GM23248 (cell line): ENCODE results near the gene GREB1. TPM values are rescaled to one million over a fixed set of nuclear protein-coding genes. Genes with fewer than 3 reads are reported as not detected.
"Not testable (repeated sequence)": the region's sequence is repeated elsewhere in the genome, so short reads cannot be mapped to it uniquely, and the experiment has no call there.

Experiments
- DNase-seq: peaks from one replicate; pipeline ENCODE4 v3.0.0-alpha.2; 2015
- H2AFZ ChIP-seq: fragments of 200-600 bp; sonication (generic); 2 replicates; pipeline ENCODE4 v1.6.1; 2016; ENCODE audit warnings: antibody characterized with exemption
- H3F3A ChIP-seq: fragments of 200-600 bp; sonication (generic); 2 replicates; pipeline ENCODE4 v1.6.1; 2016; ENCODE audit warnings: mild to moderate bottlenecking, antibody characterized with exemption, mixed run types; ENCODE audit not compliant: insufficient read depth
- H3K27ac ChIP-seq: fragments of 200-600 bp; sonication (generic); 2 replicates; pipeline ENCODE4 v1.5.1; 2016; ENCODE audit warnings: mild to moderate bottlenecking
- H3K27me3 ChIP-seq: fragments of 200-600 bp; sonication (generic); replicated peaks from 2 replicates; pipeline ENCODE4 v1.6.1; 2016; ENCODE audit warnings: mild to moderate bottlenecking; ENCODE audit not compliant: insufficient read depth
- H3K36me3 ChIP-seq: fragments of 200-600 bp; sonication (generic); 2 replicates; pipeline ENCODE4 v1.6.1; 2016; ENCODE audit warnings: low read depth, mild to moderate bottlenecking
- H3K4me1 ChIP-seq: fragments of 200-600 bp; sonication (generic); 2 replicates; pipeline ENCODE4 v1.6.1; 2016; ENCODE audit warnings: mild to moderate bottlenecking; ENCODE audit not compliant: insufficient read depth
- H3K4me2 ChIP-seq: fragments of 200-600 bp; sonication (generic); one replicate; pipeline ENCODE4 v1.6.1; 2016; ENCODE audit warnings: mild to moderate bottlenecking; ENCODE audit not compliant: unreplicated experiment
- H3K4me3 ChIP-seq: fragments of 200-600 bp; sonication (generic); 2 replicates; pipeline ENCODE4 v1.5.1; 2016; ENCODE audit warnings: mild to moderate bottlenecking
- H3K79me2 ChIP-seq: fragments of 200-600 bp; sonication (generic); 2 replicates; pipeline ENCODE4 v1.6.1; 2016; ENCODE audit warnings: mild to moderate bottlenecking; ENCODE audit not compliant: insufficient read depth
- H3K9ac ChIP-seq: fragments of 200-600 bp; sonication (generic); 2 replicates; pipeline ENCODE4 v1.6.1; 2016; ENCODE audit warnings: mild to moderate bottlenecking
- H3K9me2 ChIP-seq: fragments of 200-600 bp; sonication (generic); 2 replicates; pipeline ENCODE4 v1.6.1; 2016; ENCODE audit warnings: mixed run types, mild to moderate bottlenecking, moderate library complexity; ENCODE audit not compliant: insufficient read depth
- H3K9me3 ChIP-seq: fragments of 200-600 bp; sonication (generic); one replicate; pipeline ENCODE4 v1.6.1; 2017; ENCODE audit warnings: low read depth
- H4K20me1 ChIP-seq: fragments of 200-600 bp; sonication (generic); 2 replicates; pipeline ENCODE4 v1.6.0; 2016; ENCODE audit not compliant: insufficient read depth
- EZH2 ChIP-seq: fragments of 200-600 bp; sonication (generic); IDR thresholded peaks from 2 replicates; pipeline ENCODE4 v1.6.1; 2018; ENCODE audit warnings: antibody characterized with exemption, mild to moderate bottlenecking; ENCODE audit not compliant: insufficient read depth, poor library complexity, severe bottlenecking
- EZH2phosphoT487 ChIP-seq: fragments of 200-600 bp; sonication (generic); IDR thresholded peaks from 2 replicates; pipeline ENCODE4 v1.6.1; 2018; ENCODE audit warnings: antibody characterized with exemption, moderate library complexity, mild to moderate bottlenecking, low read depth; ENCODE audit not compliant: insufficient read depth
- WGBS, 2 experiments: methylation state at CpG; one replicate each; pipeline ENCODE4 v1.1.6; 2015 to 2017; ENCODE audit warnings: low lambda C conversion rate in 2 of 2, low coverage in 1 of 2; ENCODE audit errors: missing lambda C conversion rate in 2 of 2; 5-methylcytosine and 5-hydroxymethylcytosine counted together
- in situ Hi-C: fragments of 300-500 bp; cut with MboI; formaldehyde crosslinking; loops from 2 replicates; pipeline ENCODE4 v1.15.0; 2020
- polyA plus RNA-seq: library from polyadenylated mRNA; unstranded; fragments of >200 nt; fragmentation: Nextera tagmentation; extraction: Ambion mirVana; gene quantifications from 2 replicates; pipeline ENCODE4 v1.2.1, GENCODE V29; 2016
- total RNA-seq: library from RNA; depleted of rRNA; stranded (reverse); fragments of >200 nt; shearing (Covaris generic); gene quantifications from 2 replicates; pipeline ENCODE4 v1.2.3, GENCODE V29; 2014

GREB1 gene
- total and polyA plus RNA-seq, 2 experiments from 2014 or later, result not detected

DNA sequence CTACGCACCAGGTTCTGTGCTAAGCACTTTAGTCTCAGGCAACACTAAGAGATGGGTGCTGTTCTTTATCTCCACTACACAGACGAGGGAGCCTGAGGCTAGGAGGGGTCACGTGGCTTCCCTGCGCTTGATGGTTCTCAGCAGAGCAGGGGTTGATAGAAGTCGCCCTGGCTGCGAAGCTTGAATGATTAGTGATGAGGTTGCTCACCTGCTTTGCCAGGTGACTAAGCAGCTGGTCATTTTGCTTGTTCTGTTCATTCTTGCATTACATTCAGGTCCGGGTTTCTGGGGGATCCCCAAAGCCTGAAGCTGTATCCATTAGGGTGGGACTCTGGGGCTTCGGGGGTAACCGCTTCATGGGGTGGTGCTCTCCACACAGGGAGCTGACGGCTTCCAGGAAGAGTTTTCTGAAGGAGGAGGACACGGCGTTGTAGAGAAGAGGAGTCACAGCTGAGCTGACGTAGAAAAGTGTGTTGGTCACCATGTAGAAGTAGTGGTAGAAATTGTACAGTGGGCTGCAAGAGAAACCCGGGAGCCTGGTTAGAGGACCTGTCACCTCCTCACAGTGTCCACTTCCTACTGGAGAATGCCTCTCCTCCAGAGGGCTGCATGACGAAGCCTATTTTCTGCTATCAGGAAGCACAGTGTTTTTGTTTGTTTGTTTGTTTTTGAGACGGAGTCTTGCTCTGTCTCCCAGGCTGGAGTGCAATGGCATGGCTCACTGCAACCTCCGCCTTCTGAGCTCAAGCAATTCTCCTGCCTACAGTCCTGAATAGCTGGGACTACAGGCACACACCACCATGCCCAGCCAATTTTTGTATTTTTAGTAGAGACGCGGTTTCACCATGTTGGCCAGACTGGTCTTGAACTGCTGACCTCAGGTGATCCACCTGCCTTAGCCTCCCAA, 124.6 kb downstream of the GREB1 start:
- Histone ChIP-seq H3K9me3 (no peaks in the 10 kb centered on the region), H3K9ac (no peak overlapping the region), H3K4me2 (no peak overlapping the region), H3K36me3 (no peaks in the 10 kb centered on the region), H3K79me2 (no peaks in the 10 kb centered on the region), H4K20me1 (no peaks in the 10 kb centered on the region), H3F3A (no peaks in the 10 kb centered on the region), H3K4me3 (no peak overlapping the region), H3K27me3 (peaks cover 26% of the 10 kb centered on the region), H3K4me1 (no peaks in the 10 kb centered on the region), H3K9me2 (no peaks in the 10 kb centered on the region), H2AFZ (no peak overlapping the region), H3K27ac (no peak overlapping the region)
- 58 to 66% methylated on average over 19 of the region's 19 CpGs for WGBS, 2 experiments
- no peak for TF ChIP-seq EZH2phosphoT487
- TF ChIP-seq EZH2, result no peak
- in situ Hi-C loops, result no loop called here
- DNase-seq, result no peak

DNA sequence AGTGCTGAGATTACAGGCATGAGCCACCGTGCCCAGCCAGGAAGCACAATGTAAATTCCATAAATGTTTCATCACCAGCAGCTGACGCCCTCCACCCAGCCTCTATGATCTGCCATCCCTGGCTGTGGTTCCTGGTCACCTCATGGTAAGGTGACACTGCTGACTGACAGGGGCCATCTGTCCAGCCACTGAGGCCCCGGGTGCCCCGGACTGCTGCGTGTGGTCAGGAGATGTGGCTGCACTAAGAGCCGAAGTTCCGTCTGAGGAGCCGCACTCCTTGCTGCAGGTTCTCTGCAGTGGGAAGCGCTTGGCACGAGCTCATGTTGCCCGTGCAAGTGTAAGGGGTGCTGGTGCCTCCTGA, 125.2 kb downstream of the GREB1 start:
- TF ChIP-seq EZH2phosphoT487 (no peak), EZH2 (no peak)
- DNase-seq, result no peak
- in situ Hi-C loops, result no loop called here
- no peaks in the 10 kb centered on the region for H3K9me2 ChIP-seq
- WGBS, 2 experiments, result 56 to 63% methylated on average over 11 of the region's 11 CpGs
- no peaks in the 10 kb centered on the region for H3K4me1 ChIP-seq
- H3K27me3 ChIP-seq, result peaks cover 31% of the 10 kb centered on the region
- no peak overlapping the region for H3K9ac ChIP-seq
- no peaks in the 10 kb centered on the region for H4K20me1 ChIP-seq
- no peaks in the 10 kb centered on the region for H3K79me2 ChIP-seq
- no peak overlapping the region for H2AFZ ChIP-seq
- no peaks in the 10 kb centered on the region for H3F3A ChIP-seq
- no peaks in the 10 kb centered on the region for H3K36me3 ChIP-seq
- H3K27ac ChIP-seq, result no peak overlapping the region
- H3K4me2 ChIP-seq, result no peak overlapping the region
- H3K4me3 ChIP-seq, result no peak overlapping the region
- no peaks in the 10 kb centered on the region for H3K9me3 ChIP-seq

GRCh38 chr2:11659851-11660250, 126.0 kb downstream of the GREB1 start:
- peaks cover 38% of the 10 kb centered on the region for H3K27me3 ChIP-seq
- no peaks in the 10 kb centered on the region for H3K4me1 ChIP-seq
- WGBS, 2 experiments, result 77 to 80% methylated on average over 10 of the region's 10 CpGs
- no peaks in the 10 kb centered on the region for H3K36me3 ChIP-seq
- H3K27ac ChIP-seq, result no peak overlapping the region
- no peaks in the 10 kb centered on the region for H3K9me2 ChIP-seq
- H4K20me1 ChIP-seq, result no peaks in the 10 kb centered on the region
- no peaks in the 10 kb centered on the region for H3F3A ChIP-seq
- no peaks in the 10 kb centered on the region for H3K9me3 ChIP-seq
- TF ChIP-seq EZH2 (no peak), EZH2phosphoT487 (no peak)
- no peak for DNase-seq
- no peak overlapping the region for H3K4me3 ChIP-seq
- no peak overlapping the region for H2AFZ ChIP-seq
- H3K4me2 ChIP-seq, result no peak overlapping the region
- H3K79me2 ChIP-seq, result no peaks in the 10 kb centered on the region
- in situ Hi-C loops, result no loop called here
- no peak overlapping the region for H3K9ac ChIP-seq

GRCh38 chr2:11660396-11660795, 126.6 kb downstream of the GREB1 start:
- H3K79me2 ChIP-seq, H3K27ac ChIP-seq, H3K4me1 ChIP-seq, H3K9me3 ChIP-seq, H2AFZ ChIP-seq, H3K9ac ChIP-seq, H4K20me1 ChIP-seq, H3K4me3 ChIP-seq, H3K4me2 ChIP-seq, H3K36me3 ChIP-seq, in situ Hi-C loops, DNase-seq, H3F3A ChIP-seq, H3K9me2 ChIP-seq: not testable (repeated sequence)
- 57 to 59% methylated on average over 2 of the region's 2 CpGs for WGBS, 2 experiments
- H3K27me3 ChIP-seq, result peaks cover 36% of the 10 kb centered on the region
